Fibroblast of skin of left quadriceps (primary cell): ENCODE results near the gene GH1.
"Not testable (repeated sequence)": the region's sequence is repeated elsewhere in the genome, so short reads cannot be mapped to it uniquely, and the experiment has no call there.

Experiments
- DNase-seq, 2 experiments: peaks; one replicate each; pipeline ENCODE4 v3.0.0-alpha.2; 2013; ENCODE audit warnings: low read depth in 2 of 2

GH1 gene

DNA sequence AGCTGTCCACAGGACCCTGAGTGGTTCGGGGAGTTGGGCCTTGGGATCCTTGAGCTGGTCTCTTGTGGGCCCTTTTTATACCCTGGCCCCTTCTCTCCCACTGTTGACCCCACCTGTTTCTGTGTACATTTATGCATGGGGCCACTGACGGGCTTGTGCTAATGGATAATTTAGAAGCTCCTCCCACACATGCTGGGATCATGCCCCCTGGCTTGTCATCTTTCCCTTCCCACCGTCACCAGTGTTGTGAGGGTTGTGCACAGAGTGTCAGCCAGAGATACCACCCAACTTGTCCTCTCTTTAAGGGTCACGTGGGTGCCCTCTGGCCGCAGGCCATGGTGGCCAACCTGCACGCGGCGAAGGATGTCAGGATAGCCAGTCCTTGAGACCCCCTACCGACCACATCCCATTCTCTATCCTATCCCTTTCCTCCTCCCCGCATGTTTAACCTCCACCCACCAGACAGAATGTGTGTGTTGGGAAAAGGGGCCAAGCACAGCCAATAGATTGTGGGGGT is at the start of gene GH1:
Gene GH1, minus strand, starts transcription at position 51 of the 517 bp plus-strand sequence. CDS start 63 bp downstream, outside the sequence.
- DNase-seq: not testable (repeated sequence)

DNA sequence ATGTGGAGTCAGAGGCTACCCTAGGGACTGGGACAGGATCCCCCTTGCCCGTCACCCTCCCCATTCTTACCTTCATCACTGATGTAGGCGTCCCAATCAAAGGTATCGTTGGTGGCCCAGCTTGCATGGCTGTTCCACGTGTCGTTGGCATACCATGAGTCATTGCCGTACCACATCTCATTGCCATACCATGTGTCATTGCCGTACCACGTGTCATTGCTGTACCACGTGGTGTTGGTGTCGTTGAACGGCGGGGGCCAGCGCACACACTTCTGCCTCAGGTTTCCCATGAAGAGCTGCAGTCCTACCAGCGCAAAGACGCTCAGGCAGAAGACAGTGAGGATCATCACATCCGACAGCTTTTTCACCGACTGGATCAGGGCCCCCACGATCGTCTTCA is 49.3 kb upstream of the GH1 start:
- DNase-seq: no peak

DNA sequence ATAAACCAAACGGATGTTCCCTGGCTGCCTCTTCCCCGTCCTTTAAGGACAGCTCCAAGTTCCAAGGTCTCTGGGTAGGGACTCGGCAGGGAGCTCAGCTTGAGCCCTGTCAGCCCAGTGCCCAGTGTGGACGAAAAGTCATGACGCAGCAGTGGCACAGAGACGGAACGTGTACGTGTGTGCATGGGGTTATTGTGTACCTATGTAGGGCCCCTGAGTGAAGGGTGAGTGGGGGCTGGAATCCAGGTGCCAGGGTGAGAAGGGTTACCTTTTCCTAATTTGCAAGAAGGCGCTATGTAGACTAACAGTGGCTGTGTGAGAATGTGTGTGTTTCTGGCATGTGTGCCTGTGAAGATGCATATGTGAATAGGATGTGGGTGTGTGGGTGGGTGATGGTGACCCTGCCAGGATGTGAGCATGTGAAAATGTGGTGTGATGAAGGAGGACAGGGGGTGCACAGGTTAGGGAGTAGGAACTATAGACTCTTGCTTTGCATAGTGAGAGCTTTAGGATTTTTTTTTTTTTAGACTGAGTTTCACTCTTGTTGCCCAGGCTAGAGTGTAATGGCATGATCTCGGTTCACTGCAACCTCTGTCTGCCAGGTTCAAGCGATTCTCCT is 48.1 kb upstream of the GH1 start:
- no peak for DNase-seq

DNA sequence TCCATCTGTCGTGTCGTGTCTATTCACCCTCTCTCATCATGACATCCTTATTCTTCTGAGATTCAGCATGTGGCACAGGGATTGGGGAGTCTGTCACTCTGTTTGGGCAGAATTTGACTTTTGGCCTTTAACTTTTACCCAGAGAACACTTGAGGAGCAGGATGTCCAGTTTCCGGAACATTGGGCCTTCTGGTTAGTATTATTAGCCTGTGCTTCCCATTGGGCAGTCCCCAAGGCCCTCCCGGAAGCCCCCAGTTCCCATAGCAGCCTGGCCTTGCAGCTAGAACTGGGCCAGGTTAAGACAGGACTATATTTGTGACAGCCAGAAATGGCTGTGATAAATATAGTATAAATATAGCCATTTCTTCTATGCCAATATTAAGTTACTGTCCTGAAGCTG is 44.5 kb upstream of the GH1 start:
- no peak for DNase-seq

DNA sequence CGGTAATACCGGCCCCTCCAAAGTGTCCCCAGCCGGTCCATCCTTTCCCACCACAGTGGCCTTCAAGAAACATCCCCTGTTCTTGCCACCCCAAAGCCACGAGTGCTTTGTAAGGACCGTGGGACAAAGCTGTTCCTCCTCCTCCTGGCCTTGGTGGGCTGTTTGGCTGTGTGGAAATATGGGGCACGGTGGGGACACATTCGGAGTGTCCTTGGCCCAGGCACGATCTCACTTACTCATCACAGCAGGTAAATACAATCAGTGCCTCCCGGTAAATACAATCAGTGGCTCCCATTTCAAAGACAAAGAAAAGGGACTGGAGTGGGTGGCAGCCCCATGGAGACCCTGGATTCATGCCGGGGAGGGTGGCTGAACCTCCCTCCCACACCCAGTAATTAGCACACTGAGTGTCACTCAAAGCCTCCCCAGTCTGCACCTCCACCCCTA is 43.7 kb upstream of the GH1 start:
- DNase-seq: no peak

DNA sequence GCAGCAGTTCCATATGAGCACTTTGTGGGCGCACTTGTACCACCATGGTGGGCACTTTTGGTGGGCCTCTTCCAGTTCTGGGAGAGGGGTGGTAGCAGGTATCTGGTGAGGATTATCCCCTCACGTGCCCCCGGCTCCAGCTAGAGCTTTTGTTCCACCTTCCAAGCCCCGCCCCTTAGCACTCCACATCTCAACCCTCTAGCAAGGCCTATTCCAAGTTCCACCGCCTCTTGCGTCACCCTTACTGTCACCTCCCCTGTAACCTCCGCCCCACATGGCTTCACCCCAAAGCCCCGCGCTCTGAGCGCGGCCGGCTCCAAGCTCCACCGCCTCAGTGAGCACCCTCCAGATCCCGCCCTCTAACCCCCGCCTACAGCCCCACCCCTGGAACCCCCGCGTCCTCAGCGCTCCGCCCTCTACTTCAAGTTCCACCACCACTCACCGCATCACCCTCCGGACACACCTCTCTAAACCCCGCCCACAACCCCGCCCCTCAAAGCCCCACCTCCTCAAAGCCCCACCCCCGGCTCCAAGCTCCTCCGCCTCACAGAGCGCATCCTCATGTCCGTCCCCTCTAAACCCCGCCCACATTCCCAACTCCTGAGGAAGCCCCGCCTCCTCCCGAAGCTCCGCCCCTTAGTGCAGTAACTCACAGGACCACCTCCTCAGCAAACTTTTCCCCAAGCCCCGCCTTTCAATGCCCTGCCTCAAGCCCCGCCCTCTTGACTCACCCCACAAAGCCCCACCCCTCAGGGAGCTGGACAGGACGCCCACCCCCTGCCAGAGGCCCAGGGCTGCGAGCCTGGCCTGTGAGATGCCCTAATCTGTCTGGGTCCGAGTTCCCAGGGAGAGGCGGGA is 42.9 kb upstream of the GH1 start:
- peak; percentile 23 for DNase-seq

DNA sequence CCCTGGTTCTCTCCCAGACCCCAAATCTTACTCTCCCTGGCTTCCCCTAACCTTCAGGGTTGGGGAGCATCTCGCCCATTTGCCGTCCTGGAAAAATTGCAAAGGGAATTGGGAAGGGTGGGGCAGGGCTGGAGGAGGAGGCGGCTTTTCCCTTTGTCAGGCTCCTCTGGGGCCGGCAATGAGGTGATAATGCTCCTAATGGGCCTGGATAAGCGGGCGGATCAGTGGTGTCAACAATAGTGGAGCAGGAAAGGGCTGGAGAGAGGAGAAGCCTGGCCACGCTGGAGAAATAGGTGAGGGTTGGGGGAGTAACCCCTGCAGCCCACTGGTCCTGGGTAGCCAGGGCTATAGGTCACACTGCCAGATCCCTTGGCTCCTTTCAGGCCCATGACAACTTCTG is 41.8 kb upstream of the GH1 start:
- no peak for DNase-seq

DNA sequence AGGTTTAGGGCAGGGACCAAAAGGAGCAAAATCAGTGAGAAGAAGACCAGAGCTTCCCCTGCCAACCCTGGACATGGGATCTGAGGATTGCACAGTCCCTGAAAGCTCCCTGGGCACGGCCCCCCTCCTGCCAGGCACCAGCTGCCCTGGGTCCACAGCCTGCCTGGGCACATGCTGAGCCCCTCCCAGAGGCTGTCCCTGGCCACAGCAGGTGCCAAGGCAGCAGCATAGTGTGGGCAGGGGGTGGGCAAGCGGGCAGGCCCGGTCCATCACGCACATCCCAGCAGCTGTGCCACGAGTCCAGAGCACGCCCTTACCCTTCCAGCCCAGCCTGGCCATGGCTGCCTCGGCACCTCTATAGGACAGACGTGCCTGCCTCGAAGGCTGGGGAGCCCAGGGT is 41.4 kb upstream of the GH1 start:
- no peak for DNase-seq

DNA sequence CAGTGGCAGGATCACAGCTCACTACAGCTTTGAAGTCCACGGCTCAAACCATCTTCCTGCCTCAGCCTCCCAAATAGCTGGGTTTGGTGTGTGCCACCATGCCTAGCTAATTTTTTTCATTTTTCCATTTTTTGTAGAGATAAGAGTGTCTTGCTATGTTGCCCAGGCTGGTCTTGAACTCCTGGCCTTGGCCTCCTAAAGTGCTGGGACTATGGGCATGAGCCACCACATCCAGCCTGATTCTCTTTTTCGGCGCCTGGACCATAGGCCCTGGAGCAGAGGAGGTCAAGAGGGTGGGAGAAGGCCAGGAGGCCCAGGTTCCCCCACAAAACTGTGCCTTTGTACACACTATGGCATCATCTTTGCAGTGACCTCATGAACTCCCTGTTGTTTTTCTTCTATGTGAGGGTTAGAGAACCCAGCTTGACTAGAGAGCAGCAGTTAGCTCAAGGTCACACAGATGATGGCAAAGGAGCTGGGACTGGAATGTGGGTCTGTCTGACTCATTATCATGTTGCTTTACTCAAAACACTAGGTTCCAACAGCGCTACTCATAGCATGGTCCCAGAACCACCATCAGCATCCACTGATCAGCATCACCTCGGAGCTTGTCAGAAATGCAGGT is 37.8 kb upstream of the GH1 start:
- DNase-seq: no peak

DNA sequence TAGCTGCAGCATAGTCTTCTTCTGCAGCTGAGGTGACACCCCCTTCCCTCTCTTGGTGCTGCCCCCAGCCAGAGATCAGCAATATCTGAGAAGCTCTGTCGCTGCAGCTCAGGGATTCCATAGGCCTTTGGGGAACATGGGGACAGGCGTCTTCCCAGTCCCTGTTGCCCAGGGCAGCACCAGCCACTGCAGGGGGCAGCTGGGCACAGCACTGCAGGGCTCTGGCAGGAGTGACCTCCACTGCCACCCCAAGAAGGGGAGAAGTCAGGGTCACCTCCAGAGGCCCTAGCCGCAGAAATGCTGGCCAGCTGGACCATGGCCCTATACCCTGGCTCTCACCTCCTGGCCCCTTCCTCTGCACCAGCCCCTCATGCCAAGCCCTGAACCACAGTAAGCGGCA is 37.2 kb upstream of the GH1 start:
- no peak for DNase-seq

DNA sequence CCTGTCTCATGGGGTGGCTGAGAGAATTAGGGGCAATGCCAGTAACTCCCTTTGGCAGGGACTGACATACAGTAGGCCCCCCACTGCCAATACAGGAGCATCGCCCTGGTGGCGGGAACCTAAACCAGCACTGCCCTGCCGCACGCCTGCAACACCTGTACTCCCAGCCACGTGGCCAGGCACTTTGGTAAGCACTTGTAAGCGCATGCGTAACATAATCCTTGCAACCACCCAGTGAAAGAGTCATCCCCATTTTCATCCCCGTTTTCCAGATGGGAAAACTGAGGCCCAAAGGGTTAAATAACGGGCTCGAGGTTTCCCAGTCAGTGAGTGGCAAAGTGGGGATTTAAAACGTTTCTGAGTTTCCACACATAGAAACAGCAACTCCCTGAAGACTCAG is 36.6 kb upstream of the GH1 start:
- no peak for DNase-seq

DNA sequence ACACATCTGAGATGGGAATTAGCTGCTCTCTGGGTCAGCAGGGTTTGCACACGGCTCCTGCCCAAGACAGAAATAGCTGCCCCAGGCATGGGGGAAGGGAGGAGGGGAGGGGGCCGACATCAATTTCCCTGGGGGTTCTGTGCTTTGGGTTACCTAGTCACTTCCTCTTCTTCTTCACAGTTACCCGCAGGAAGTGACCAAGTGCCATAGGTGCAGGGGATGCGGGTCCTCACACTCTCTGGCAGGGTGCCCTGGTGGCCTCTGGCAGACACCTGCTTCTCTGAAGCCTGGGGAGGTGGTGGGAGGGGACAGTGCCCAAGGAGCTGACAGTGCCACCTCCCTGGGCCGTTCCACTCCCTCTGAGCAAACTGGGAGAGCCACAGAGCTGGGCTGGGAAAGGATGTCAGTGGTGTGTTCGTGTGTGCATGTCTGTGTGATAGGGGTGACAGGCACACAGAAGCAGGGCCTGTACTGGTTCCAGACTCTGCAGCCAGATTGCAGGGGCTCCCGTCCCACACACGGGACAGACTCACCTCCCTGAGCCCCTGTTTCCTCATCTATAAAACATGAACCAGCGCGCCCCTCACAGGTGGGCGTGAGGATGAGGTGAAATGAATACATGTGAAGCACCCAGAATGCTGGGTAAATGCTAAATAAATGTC is 35.9 kb upstream of the GH1 start:
- DNase-seq: no peak

DNA sequence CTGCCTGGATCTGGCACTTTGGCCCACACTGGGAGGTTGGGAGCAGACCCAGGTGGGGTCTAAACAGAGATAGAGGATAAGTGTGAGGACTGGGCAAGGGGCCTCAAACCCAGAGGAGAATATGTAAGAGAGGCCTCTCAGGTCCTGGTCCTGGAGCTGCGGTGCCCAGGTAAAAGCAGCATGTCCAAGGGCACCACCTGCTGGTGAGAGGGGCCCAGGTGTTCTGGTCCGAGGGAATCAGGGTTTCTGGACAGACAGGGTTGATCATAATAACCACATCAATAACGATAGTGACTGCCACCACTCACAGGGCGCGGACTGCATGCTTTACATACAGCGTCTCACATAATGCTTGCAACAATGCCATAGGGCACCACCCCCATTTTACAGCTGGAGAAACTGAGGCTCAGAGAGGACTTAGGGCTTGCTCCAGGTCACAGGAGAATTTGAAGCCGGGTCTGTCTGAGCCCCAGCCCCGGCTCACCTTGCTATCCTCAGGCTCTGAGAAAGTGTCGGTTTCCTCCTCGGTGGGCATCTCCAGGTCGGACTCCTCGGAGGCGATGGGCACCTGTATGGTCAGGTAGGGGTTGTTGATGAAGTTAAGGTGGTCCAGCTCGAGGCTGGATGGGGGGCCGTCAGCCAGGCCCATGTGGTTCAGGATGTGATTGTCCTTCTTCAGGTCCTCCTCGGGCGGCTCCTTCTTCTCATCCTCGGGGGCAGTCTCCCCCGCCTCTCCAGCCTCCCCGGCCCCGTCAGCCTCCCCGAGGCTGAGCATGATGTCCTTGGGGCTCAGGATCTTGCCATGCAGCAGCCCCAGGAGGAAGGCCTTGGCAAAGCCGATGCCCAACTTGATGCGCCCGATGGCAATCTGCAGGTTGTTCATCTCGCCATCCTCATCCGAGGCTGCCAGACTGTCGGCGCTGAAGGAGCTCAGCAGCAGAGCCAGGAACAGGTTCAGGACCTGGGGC is 32.6 kb upstream of the GH1 start:
- no peak for DNase-seq

DNA sequence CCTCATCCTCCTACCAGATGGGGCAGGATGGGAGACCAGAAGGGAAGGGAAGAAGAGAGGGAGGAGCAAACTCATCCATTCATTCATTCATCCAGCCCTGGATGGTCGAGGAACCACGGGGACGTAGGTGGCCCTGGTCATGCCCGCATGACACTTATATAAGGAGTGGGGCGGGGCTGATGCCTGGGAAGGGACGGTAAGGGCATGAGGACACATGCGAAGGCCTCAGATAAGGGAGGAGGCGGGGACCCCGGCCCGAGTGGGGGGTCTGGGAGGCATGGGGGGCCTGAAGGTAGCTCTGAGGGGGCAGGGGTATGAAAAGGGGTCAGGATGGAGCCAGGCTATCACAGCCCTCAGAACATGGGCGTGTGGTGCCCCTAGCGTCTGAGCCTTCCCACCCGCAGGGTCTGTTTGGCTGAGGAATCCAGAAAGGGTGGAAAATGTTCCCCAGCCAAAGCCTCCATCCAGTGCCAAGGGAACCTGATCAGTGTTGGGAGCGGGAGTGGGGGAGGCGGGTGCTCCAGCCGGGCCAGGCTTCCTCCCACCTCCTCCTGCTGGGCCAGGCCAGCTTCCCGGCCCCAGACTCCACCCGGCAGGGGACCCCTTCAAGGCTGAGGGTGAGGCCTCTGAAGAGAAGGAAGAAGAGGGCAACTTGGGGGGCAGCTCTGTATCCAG is 31.1 kb upstream of the GH1 start:
- no peak for DNase-seq

DNA sequence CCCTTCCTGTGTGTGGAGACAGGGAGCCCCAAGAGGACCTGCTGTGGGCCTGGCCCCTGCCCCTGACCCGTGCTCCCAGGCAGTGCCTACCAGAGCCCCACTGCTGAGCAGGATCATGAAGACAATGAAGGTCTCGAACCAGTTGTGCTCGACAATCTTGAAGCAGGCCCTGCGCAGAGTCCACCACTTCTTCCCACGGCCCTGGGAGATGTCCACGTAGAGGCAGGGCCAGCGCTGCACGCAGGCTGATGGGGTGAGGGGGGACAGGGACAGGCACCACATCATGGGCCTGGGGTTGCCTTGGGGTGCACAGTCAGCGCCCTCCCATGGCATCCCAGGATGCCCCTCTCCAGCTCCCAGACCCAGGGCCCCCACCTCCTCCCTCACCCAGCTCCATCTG is 29.9 kb upstream of the GH1 start:
- DNase-seq: no peak

DNA sequence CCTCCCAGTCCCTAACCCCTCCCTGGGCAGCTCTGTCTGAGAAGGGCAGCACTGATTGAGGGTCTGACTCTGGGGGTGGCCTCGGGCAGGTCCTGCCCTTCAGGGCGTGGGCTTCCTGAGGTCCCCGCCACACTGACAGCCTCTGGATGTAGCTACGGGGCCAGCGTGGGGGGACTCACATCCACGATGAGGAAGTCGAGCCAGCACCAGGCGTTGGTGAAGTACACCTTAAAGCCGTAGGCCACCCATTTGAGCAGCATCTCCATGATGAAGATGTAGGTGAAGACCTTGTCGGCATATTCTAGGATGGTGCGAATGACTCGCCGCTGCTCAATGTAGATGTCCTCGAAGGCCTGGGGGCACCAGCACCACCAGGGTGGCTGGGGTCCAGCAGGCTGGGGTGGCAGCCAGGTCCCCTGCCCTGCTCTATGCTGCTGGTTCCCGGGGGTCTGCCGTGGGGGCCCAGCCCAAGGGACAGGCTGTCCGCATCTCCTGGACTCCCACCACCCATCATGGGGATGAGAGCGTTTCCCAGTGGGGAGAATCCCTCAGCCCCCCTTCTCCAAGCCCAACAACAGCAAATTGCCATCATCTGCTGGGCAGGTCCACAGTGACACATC is 29.2 kb upstream of the GH1 start:
- DNase-seq: no peak

DNA sequence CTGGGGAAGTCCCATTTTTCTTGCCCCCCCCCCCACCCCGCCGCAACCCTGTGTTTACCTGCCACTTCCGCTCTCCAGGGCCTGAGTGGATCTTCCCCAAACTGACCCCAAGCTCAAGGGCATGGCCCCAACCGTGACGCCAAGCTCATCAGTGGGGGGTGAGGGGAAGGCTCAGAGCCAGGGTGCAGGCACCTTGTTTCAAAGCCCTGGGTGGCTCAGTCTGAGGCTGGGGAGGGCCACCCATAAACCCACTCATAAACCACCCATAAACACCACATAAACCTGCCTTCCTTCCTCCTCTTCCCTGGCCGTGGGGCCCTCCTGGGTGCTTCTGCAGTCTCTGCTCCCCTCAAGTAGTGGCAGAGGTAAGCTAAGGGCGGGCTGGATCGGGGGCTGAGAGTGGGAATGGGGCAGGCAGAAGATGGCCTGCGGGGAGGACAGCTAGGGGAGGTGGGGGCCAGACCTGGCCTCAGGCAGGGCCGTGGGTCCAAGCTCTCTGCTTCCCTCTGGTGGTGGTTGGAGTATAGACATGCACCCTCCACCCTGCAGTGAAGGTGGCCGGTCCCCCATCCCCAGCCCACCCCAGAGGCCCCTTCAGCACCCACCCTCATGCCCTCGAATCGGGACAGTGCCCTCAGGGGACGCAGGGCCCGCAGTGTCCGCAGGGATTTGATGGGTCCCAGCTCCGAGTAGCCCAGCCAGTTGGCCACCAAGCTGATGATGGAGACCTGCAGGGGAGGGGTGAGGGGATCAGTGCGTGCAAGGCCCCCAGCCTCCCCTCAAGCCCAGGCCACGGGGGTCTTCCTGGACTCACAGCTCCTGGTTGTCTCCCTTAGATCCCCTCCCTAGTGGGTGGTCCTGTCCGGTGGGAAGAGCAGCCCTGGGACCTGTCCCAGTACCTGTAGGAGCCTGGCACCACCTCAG is 28.1 kb upstream of the GH1 start:
- DNase-seq: no peak

DNA sequence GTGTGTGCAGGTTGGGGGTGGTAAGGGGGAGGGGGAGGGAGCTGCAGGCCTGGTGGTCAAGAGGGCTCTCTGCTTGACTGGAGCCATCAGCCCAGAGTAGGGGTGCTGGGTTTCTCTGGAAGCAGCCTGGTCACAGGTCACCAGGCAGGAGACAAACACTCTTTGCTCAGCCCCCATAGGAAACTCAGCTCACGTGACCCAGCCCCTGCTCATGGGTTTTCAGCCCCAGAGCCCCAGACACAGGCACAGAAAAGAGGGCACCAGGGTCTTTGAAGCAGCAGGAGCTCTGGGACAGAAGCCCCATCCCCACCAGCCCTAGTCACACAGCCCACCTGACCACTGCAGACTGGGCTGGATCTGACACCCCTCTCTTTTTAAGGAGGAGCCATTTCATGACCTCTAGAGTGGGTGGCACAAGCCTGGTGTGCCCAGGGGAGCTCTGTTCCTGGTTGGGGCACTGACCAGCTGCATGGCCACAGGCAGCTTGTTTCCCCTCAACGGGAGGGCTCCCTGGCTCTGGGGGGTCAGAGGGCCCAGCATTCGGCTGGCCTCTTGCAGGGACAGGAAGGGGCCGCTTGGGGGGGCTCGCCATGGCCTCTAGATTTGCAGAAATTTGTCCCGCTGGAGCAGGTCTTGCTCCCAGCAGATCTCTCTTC is 27.3 kb upstream of the GH1 start:
- DNase-seq: no peak
